Fibroblast of skin of back (primary cell): ENCODE measurements around the gene PFDN2.
"Not testable (repeated sequence)": the region's sequence is repeated elsewhere in the genome, so short reads cannot be mapped to it uniquely, and the experiment has no call there.

Experiments used
- DNase-seq: peaks from one replicate; pipeline ENCODE4 v3.0.0-alpha.2; 2013

PFDN2 gene

DNA sequence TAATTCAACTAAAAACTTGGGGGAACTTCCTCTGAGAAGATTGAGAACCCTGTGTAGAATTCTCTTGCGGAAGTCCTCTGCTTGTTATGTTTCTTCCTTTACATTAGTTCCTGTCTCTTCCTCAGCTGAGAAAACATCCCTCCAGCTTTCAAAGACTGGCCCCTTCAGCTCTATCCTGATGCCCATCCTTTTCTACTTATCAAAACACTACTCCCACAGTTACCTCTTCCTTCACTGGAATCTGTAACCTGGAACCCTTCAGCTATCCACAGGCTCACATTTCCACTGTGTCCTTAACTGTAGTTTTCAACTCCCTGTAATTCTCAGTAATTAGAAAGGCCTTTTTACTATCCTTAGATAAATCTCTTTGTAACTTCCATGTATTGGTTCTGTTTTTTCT lies 20.6 kb upstream of the PFDN2 start:
- no peak for DNase-seq

DNA sequence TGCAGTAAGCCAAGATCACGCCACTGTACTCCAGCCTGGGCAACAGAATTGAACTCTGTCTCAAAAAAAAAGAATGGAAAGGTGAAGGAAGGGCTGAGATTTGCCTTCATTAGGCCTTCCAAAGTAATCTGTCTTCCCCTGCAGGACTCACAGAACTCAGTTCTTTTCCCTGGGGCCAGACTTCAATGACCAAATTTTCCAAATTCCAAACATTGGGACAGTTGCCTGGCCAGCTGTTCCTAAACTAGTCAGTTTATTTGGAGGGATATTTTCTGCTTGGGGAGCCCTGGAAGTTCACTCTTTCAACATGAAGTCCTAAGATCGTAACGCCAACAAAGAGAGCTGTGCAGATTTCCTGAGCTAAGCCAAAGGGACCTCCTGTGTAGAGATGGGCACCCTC lies 20.0 kb upstream of the PFDN2 start:
- DNase-seq: no peak

DNA sequence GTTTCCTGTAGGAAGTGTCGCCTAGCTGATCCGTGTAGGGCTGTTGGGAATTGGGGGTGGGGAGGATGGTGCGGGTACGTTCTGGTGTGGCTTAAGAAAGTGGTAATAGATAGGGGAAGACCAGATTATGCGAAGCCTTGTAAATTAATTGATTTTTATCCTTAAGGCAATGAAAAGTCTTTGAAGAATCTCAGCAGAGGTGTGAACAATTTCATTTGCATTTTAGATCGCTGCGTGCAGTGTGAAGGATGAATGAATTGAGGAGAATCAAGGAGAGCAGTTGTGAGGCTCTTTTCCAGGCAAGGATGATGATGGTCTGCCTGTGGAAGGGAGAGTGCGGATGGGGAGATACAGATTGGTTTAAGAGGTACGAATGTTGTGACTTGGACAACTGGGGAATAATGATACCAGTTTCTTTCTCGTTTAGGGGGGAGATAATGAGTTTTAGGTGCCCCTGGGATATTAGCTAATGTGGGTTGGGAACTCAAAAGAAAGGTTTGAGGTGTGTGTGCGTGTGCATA lies 15.4 kb upstream of the PFDN2 start:
- peak; percentile 8 for DNase-seq

DNA sequence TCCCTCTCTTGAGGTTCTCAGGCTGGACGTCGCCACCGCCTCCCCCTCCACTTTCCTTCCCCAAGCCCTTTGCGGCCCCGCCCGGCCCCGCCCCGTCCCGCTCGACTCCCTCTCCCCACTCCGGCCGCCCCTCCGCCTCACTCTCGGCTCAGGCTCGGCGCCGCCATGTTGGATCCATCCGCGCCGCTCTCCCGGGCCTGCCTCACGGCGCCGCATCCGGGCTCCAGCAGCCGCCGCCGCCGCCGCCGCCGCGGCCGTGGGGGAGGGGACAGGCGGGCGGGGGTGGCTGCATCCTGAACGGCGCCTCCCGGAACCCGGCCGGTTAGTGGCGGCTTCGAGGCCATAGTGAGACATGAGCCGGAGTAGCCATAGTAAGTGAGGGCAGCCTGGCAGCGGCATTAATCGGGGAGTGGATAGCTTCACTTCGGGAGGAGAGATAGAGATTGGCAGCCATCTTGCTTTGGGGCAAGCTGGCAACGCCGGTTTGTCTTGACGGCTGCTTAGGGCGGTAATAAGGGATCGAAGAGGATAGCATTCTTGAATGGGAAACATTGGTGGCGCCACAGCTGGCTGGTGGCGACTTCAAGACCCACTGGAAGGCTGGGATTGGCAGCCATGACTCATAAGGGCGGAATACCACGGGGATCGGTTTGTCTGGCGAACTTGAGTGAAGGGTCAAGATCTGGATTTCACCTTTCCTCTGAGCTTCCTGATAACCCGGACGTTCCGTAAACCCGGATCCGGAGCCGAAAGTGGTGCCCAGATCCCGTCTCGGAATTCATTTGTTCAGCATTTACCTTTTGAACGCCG lies 14.8 kb upstream of the PFDN2 start, which contains the start of gene DEDD:
Gene DEDD, minus strand, starts transcription at position 258 of the 810 bp plus-strand sequence. CDS start 8,205 bp downstream, outside the sequence.
- peak; percentile 98 for DNase-seq

DNA sequence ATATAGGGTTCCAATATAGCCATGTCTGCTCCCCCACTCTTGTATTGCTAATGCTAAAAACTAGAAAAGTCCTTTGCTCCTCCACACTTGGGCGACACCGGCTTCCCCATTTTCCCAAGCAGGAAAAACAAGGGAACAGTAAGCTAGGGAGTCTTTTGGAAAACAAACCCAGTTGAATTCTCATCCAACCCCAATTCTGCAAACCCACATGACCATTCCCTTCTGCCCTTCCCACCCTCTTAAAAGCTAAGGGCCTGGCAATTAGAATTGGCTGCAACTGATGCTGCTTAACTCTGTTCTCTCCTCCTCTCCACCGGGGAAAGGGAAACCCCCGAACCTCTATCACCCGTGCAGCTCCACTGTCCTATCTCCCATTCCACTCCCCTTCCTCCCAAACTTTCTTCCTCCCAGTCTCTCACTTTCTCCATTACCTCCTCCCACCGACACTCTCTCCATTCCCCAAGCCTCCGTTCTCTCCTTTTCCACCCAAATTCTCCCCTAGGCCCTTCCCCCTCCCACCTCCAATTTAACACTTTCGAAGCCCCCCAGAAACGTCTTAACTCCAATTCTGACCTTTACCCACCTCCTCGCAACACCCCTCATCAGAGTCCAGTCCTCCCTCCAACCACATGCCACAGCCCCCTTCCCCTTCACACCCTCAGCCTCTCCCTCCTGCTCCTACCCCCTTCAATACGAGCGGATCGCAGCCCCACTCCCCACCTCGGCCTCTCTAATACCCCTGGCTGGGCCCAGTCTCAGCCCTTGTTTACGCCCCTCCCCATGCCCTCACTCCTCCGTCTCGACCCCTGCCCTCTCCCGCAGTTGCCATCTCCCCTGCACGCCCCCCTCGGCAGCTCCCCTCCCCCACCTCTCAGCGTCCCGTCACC lies 13.9 kb upstream of the PFDN2 start:
- peak; percentile 17 for DNase-seq

DNA sequence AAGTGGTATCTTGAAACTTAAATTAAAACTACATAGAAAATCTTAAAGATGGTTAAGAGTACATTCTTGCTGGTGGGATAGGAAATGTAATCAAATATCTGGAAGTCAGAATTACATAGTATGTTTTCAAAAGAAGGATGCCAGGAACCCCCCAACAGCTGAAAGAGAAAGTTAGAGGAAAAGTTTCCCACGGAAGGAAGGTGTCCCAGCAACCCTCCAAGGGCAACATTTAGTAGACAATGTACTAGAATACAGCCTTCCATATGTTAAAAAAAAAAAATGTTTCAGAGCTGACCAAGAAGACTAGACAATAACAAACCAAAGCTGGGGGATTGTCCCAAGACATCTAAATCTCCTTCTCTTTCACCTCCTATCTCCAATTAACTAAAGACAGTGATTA lies 12.4 kb upstream of the PFDN2 start:
- DNase-seq: no peak

DNA sequence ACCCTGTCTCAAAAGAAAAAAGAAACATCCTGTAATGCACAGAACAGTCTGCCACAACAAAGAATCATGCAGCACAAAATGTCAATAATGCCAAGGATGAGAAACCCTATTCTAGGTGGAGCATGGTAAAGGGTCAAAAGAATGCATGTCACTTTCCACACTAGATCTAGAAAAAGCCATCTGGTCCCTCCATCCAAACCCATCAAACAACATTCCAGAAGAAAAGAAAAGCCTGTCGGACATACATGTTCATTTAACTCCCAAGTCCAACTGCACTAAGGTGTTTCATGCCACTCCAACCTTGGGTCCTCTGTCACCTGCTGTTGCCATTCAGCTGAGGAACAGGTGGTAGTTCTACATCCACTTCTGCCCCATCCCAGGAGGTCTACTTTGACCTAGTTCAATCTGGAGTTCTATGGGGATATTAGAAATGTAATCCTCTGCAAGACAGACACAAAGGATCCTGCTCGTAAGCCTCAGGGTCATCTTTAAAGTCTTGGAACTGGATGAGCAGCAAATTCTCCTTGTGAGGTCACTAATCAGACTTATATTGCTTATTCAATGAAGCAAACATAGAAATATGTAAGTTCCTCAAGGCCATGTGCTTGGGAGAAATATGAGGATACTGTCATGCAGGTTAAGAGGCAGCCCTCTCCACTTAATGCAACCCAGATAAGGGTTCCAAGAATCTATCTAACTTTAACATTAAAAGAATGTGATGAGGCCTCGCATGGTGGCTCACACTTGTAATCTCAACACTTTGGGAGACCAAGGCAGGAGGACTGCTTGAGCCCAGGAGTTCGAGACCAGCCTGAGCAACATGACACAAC lies 11.0 kb upstream of the PFDN2 start:
- DNase-seq: no peak

DNA sequence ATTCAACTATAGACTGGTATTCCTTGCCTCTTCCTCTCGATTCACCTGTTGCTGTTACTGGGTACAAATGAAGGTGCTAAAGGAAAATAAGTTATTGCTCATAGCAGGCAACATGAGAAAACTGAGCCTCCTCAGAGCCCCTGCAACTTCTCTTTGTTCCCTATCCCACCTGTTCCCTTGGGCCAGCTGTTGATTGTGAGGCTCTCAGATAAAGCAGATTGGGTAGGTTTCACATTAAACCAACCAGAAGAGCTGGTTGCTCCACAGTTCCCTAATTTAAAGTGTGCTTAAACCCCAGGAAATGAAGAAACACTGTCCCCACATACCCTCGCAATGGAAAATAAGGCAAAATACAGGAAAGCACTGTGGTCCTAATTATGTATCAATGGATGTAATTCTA lies 9.8 kb upstream of the PFDN2 start:
- DNase-seq: no peak

DNA sequence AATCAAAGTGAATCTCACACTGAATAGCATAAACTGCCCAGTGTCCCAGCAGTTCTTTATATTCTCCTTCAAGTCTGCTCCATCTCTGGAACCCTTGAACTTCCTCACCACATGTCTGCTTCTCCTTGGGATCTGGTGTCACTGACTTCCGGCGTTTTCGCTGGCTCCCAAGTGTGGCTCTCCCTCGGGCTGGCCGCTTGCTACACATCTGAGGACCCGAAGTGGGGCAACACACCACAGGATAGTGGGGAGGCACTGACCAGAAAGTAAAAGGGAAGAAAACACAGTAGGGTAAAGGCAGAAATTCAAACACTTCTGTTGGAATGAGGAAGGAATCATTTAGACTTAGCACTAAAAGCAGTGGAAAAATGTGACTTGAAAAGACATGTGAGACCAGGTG lies 5.1 kb upstream of the PFDN2 start:
- no peak for DNase-seq

DNA sequence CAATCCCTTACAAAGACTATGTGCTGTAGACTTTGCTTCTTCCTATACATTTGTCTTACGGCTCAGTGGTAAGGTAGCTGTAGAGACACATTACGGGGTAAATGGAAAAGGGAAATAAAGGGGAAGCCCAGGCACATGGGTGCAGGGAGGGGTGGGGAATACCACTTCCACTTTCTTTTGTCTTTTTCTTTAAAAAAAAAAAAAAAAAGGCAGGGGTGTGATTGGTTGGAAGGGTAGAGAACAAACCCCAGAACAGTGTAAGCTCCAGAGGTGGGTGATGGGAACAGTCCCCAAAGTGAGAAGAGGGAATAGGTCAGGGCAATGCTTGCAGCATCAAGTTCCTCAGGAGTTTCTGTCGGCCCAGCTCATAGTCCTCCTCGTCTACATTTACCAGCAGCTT lies 4.0 kb upstream of the PFDN2 start:
- no peak for DNase-seq

DNA sequence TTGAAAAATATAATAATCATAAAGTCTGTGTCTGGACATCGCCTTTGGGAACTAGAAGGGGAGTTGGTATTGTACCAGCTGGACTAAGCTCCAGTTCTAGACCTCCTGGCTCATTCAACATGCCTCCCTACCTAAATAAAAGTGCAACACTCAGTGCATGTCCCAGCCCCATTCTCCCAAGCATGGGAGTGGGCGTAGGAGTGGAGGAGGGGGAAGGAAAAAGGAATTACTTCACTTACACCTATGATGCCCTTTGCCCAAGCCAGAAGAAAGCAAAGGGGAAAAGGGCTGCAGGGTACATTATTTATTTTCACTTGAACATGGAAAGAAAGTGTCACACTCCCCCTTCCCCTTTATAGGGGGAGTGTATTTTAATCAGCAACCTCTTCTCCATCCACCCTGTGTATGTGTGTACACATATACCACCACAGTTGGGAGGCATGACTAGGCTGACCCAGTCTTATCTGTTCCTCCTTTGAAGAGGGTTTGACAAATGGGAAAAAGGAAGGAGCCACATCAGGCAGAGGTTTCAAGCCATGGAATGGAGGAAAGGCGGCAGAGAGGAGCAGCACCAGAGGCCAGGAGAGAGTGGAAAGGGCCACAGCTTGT lies 3.3 kb upstream of the PFDN2 start:
- DNase-seq: no peak

DNA sequence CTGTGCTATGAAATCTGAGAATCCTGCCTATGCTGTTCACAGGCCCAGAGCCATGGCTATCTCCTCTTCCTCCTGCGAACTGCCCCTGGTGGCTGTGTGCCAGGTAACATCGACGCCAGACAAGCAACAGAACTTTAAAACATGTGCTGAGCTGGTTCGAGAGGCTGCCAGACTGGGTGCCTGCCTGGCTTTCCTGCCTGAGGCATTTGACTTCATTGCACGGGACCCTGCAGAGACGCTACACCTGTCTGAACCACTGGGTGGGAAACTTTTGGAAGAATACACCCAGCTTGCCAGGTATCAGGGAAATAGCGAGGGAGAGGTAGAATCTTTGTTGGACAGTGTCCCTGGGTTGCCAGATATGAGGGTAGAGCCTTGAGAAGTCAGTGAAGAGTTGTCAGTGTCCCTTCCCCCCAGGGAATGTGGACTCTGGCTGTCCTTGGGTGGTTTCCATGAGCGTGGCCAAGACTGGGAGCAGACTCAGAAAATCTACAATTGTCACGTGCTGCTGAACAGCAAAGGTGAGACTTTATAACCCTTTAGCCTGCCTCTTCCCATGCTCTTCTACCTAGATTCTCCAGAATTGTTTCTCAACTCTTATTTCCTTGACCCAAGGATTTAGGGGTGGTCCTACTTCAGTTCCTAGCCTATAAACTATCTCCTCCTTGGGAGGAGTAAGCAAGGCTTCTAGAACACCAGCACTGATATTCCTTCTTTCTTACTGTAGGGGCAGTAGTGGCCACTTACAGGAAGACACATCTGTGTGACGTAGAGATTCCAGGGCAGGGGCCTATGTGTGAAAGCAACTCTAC lies 1.5 kb upstream of the PFDN2 start:
- DNase-seq: peak; percentile 77

DNA sequence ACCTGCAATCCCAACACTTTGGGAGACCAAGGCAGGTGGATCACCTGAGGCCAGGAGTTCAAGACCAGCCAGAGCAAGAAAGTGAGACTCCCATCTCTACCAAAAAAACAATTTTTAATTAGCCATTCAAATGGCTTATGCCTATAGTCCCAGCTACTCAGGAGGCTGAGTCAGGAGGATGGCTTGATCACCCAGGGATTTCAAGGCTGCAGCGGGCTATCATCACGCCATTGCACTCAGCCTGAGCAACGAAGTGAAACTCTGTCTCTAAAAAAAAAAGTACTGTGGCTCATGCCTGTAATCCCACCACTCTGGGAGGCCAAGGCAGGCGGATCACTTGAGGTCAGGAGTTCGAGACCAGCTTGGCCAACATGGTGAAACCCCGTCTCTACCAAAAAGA lies 1.9 kb downstream of the PFDN2 start:
- not testable (repeated sequence) for DNase-seq

DNA sequence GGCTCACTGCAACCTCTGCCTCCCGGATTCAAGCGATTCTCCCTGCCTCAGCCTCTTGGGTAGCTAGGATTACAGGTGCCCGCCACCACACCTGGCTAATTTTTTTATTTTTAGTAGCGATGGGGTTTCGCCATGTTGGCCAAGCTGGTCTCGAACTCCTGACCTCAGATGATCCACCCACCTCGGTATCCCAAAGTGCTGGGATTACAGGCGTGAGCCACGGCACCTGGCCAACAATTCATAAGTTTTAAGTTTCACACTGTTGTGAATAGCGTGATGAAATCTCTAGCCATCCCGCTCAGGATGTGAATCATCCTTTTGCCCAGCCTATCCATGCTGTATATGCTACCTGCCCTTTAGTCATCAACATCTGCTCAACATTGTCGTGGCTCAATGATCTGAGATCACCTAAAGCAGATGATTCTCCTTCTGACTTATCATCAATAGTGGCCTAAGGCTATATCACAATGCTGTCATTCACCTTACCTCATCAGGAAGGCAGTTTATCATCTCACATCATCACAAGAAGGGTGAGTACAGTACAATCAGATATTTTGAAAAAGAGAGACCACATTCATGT lies 2.6 kb downstream of the PFDN2 start:
- DNase-seq: peak; percentile 47

DNA sequence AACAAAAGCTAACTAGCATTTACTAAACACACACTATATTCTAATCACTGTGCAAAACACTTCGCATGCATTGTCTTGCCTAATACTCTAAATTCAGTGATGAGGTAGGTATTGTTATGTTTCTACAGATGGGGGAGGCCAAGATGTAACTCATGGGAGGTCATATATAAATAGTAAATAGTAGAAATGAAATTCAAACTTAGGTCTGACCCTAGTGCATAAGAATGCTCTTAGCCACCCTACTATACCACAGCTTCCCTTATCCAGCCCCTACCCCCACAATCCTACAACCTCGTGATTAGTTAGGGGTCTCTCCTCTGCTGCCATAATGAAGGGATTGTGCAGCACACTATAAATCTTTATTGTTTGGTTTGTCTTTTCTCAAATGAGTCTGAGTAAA lies 3.3 kb downstream of the PFDN2 start:
- DNase-seq: no peak

DNA sequence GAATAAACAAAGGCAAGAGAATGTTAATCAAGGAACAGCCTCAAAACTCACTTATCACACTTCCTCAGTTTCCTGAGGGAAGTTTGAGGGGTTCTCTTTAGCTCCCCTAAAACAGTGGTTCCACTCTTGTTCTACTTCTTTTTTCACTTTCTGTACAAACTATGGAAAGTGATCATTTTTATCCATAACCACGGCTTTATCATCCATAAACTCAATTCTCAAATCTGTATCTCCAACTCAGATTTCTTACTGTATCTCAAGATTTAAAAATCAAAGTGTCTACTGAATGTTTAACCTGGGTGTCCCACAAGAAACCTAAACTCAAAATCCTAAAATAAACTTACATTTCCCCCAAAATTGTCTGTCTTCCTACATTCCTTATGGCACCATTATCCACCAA lies 3.9 kb downstream of the PFDN2 start:
- DNase-seq: no peak

DNA sequence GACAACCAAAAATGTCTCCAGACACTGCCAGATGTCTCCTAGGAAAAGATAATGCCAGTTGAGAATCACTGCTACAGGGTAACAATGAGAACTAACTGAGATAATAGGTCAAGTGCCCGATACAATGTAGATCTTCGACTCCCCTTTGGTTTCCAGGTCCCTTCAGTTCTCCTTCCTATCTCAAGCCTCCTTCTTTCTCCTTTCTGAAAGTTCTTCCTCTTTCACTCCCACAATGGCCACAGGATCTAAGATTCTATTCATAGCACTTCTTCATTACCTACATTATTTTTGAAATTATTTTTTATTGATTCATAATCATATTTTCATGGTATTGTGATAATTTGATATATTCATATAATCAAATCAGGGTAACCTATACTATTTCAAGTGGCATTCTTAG lies 6.3 kb downstream of the PFDN2 start:
- no peak for DNase-seq

DNA sequence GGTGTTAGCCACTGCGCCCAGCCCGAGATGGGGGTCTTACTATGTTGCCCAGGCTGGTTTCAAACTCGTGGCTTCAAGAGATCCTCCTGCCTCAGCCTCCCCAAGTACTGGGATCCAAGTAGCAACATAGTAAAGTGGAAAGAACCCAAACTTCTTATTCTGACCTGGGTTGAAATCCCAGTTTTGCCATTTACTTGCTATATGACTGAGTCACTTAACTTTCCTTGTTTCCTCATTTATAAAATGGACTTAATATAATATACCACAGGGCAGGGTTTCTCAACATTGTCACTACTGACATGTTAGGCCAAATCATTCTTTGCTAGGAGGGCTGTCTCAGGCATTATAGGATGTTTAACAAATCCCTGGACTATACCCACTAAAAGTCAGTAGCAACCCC lies 6.7 kb downstream of the PFDN2 start:
- no peak for DNase-seq

DNA sequence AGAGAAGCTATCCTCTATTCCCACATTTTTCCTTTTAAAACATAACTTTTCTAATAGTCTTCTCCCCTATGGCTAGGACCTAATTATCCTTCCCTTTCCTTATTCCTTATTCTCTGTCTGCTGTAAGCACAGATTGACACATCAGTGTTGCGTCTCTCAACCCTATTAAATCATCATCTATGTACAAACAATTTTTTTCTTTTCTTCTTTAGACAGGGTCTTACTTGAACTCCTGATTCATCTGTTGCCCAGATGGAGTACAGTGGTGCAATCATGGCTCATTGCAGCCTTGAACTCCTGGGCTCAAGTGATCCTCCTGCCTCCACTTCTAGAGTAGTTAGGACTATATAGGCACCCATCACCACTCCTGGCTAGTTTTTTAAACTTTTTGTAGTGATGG lies 11.4 kb downstream of the PFDN2 start:
- no peak for DNase-seq

DNA sequence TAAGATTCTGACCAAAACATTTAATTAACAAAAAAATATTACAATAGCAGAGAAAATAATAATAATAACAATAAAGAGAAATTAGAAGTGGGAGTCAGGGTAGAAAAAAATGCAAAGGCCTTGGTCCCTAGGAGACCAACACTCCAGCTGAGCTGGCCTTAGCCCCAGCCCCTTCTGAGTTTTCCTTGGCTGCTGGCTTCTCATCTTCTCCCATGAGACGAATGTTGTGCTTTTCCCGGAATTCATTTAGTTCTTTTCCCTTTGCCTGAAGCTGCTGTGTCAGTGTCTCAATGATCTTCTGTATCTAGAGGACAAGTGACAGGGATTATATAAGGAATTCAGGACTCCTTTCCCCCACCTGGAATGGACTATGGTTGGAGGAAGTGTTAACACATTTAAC lies 17.3 kb downstream of the PFDN2 start:
- DNase-seq: no peak
